K562 (cell line): ENCODE measurements around the gene DHX32. TPM values are rescaled to one million over a fixed set of nuclear protein-coding genes. Genes with fewer than 3 reads are reported as not detected.

Experiments used
- ATAC-seq: fragments of 200-7000 bp; cut with Tn5 transposase; 3 replicates; pipeline ENCODE4 v1.9.1; 2020; ENCODE audit warnings: moderate library complexity
- BruUV-seq: library from RNA; stranded (reverse); fragments of 400-500 nt; replicated peaks from 2 replicates; lab custom pipeline; 2021; lab: Mats Ljungman, UMichigan
- CTCF ChIA-PET: fragments of 300-600 bp; formaldehyde crosslinking; extraction: SDS; loops from one replicate; lab custom pipeline; 2021; ENCODE audit warnings: low intra/inter-chr PET ratio; lab: Yijun Ruan, JAX
- POLR2A ChIA-PET: fragments of 300-600, 350-650 bp; sonication (Branson Sonifier 250); formaldehyde crosslinking; extraction: SDS; loops from one replicate; lab custom pipeline; 2021; ENCODE audit warnings: antibody characterized with exemption, inconsistent platforms; lab: Yijun Ruan, JAX
- DNase-seq, 4 experiments: peaks; one replicate each; pipeline versions ENCODE4 v3.0.0 to v3.0.0-alpha.2; 2011 to 2018; ENCODE audit warnings: low spot score in 3 of 4, mixed read lengths in 3 of 4; ENCODE audit errors: extremely low read depth in 1 of 4
- FAIRE-seq: peaks from 2 replicates; lab custom pipeline; 2011; peaks lifted over from hg19 to GRCh38; lab: Jason Lieb, UNC
- H2AFZ ChIP-seq: 2 replicates; pipeline ENCODE4 v1.6.0; 2011; ENCODE audit warnings: low read depth, low read length, control low read depth, inconsistent platforms
- H3K27ac ChIP-seq: fragments of 200-600 bp; 3 replicates; pipeline ENCODE4 v1.8.0; 2011; ENCODE audit warnings: low read depth, mild to moderate bottlenecking, control low read depth, inconsistent platforms, low read length, moderate library complexity, mixed read lengths; ENCODE audit errors: extremely low read depth
- H3K27me3 ChIP-seq, 2 experiments: fragments of 300-600 bp in 1 of 2; 2 replicates in 1 of 2; 3 replicates in 1 of 2; pipeline versions ENCODE4 v1.6.0 to v1.8.0; 2011; ENCODE audit warnings: inconsistent platforms in 2 of 2, low read length in 2 of 2, mild to moderate bottlenecking in 1 of 2, mixed read lengths in 1 of 2, moderate library complexity in 1 of 2; ENCODE audit not compliant: control insufficient read depth in 2 of 2, insufficient read depth in 2 of 2
- H3K36me3 ChIP-seq: fragments of 300-600 bp; 3 replicates; pipeline ENCODE4 v1.8.0; 2011; ENCODE audit warnings: mild to moderate bottlenecking, low read length, inconsistent platforms; ENCODE audit not compliant: control insufficient read depth, insufficient read depth
- H3K4me1 ChIP-seq, 2 experiments: fragments of 200-600 bp in 1 of 2; replicated peaks in 1 of 2; 2 replicates in 1 of 2; 3 replicates in 1 of 2; pipeline versions ENCODE4 v1.5.1 to v1.8.0; 2011; ENCODE audit warnings: inconsistent platforms in 2 of 2, low read length in 2 of 2, mild to moderate bottlenecking in 1 of 2, mixed read lengths in 1 of 2, moderate library complexity in 1 of 2; ENCODE audit not compliant: control insufficient read depth in 2 of 2, insufficient read depth in 2 of 2
- H3K4me2 ChIP-seq: 2 replicates; pipeline ENCODE4 v1.6.1; 2011; ENCODE audit warnings: low read length, control low read depth, inconsistent platforms, mixed read lengths; ENCODE audit not compliant: insufficient read depth
- H3K4me3 ChIP-seq: fragments of 200-600 bp; sonication (generic), shearing (Covaris generic); 2 replicates; pipeline ENCODE4 v1.5.1; 2016; ENCODE audit warnings: control low read depth, inconsistent platforms
- H3K79me2 ChIP-seq: fragments of 200-600 bp; 3 replicates; pipeline ENCODE4 v1.8.0; 2011; ENCODE audit warnings: low read length, inconsistent platforms; ENCODE audit not compliant: control insufficient read depth, insufficient read depth
- H3K9ac ChIP-seq, 2 experiments: 2 replicates each; pipeline versions ENCODE4 v1.6.0 to v1.6.1; 2011; ENCODE audit warnings: low read depth in 2 of 2, low read length in 2 of 2, control low read depth in 1 of 2, inconsistent platforms in 1 of 2, mild to moderate bottlenecking in 1 of 2, mixed read lengths in 1 of 2; ENCODE audit not compliant: insufficient read depth in 1 of 2
- H3K9me1 ChIP-seq: one replicate; pipeline ENCODE4 v1.6.0; 2011; ENCODE audit warnings: inconsistent platforms, mild to moderate bottlenecking, low read length, moderate library complexity; ENCODE audit not compliant: control insufficient read depth, insufficient read depth
- H3K9me3 ChIP-seq: replicated peaks from 2 replicates; pipeline ENCODE4 v1.5.1; 2011; ENCODE audit warnings: low read depth, low read length, inconsistent platforms; ENCODE audit not compliant: control insufficient read depth, insufficient read depth
- H4K20me1 ChIP-seq: replicated peaks from 2 replicates; pipeline ENCODE4 v1.6.1; 2011; ENCODE audit warnings: low read length, inconsistent platforms, mixed read lengths; ENCODE audit not compliant: control insufficient read depth, insufficient read depth
- CBX1 ChIP-seq: sonication (generic); IDR thresholded peaks from 2 replicates; pipeline ENCODE4 v1.6.1; 2016; ENCODE audit warnings: antibody characterized with exemption, low read depth, mild to moderate bottlenecking
- E2F6 ChIP-seq, 2 experiments: IDR thresholded peaks; 2 replicates each; pipeline ENCODE4 v1.6.1; 2011; ENCODE audit warnings: borderline replicate concordance in 1 of 2, control low read depth in 1 of 2, low read depth in 1 of 2, low read length in 1 of 2, mild to moderate bottlenecking in 1 of 2, mixed read lengths in 1 of 2, moderate library complexity in 1 of 2; ENCODE audit not compliant: insufficient read depth in 1 of 2, insufficient read length in 1 of 2, poor library complexity in 1 of 2, severe bottlenecking in 1 of 2; ENCODE audit errors: extremely low read depth in 1 of 2
- EGR1 ChIP-seq: fragments of 450-650 bp; conservative IDR thresholded peaks from 2 replicates; pipeline ENCODE4 v1.6.1; 2017; ENCODE audit warnings: mild to moderate bottlenecking
- FOXM1 ChIP-seq, 2 experiments: fragments of 450-650 bp in 1 of 2; sonication (generic) in 1 of 2; formaldehyde crosslinking in 1 of 2; IDR thresholded peaks; 2 replicates each; pipeline versions ENCODE4 v1.6.1 to v1.9.0; 2017 to 2022; ENCODE audit warnings: low read depth in 2 of 2, mild to moderate bottlenecking in 2 of 2, missing genetic modification reagents in 1 of 2, moderate library complexity in 1 of 2
- JUNB ChIP-seq: fragments of 450-650 bp; formaldehyde crosslinking; conservative IDR thresholded peaks from 2 replicates; pipeline ENCODE4 v1.4.0; 2020; ENCODE audit warnings: mild to moderate bottlenecking
- NCOA2 ChIP-seq, 2 experiments: fragments of 450-650 bp; IDR thresholded peaks; 2 replicates each; pipeline ENCODE4 v1.6.1; 2018; ENCODE audit warnings: mild to moderate bottlenecking in 2 of 2, moderate library complexity in 1 of 2; ENCODE audit not compliant: partially characterized antibody in 2 of 2
- NFE2L1 ChIP-seq: fragments of 450-650 bp; IDR thresholded peaks from 2 replicates; pipeline ENCODE4 v1.6.1; 2016; ENCODE audit warnings: missing genetic modification characterization, low read depth, mild to moderate bottlenecking, missing compliant biosample characterization, moderate library complexity, borderline replicate concordance
- RBM39 ChIP-seq: fragments of 200-400 bp; formaldehyde crosslinking; optimal IDR thresholded peaks from 2 replicates; pipeline ENCODE3; 2018; ENCODE audit warnings: low read depth, low read length
- RHOXF2B ChIP-seq: fragments of 250-450 bp; sonication (Bioruptor Pico); conservative IDR thresholded peaks from 2 replicates; pipeline ENCODE4 v1.5.1; 2021
- ZBTB9 ChIP-seq: fragments of 450-650 bp; formaldehyde crosslinking; IDR thresholded peaks from 2 replicates; pipeline ENCODE4 v1.4.0; 2020; ENCODE audit warnings: mild to moderate bottlenecking, moderate library complexity
- ZFP36 ChIP-seq: fragments of 150-350 bp; IDR thresholded peaks from 2 replicates; pipeline ENCODE4 v1.6.1; 2018; ENCODE audit warnings: low read length, low read depth; ENCODE audit not compliant: partially characterized antibody
- ZKSCAN1 ChIP-seq: fragments of 150-350 bp; IDR thresholded peaks from 2 replicates; pipeline ENCODE4 v1.6.1; 2016; ENCODE audit warnings: low read depth, low read length
- ZKSCAN8 ChIP-seq: fragments of 200-800 bp; sonication (Bioruptor generic); IDR thresholded peaks from 2 replicates; pipeline ENCODE4 v1.6.1; 2016; ENCODE audit warnings: missing genetic modification characterization, missing compliant biosample characterization
- ZMIZ1 ChIP-seq, 2 experiments: fragments of 150-350 bp in 1 of 2; IDR thresholded peaks; 2 replicates each; pipeline ENCODE4 v1.6.1; 2012 to 2016; ENCODE audit warnings: low read depth in 2 of 2, low read length in 2 of 2, mild to moderate bottlenecking in 1 of 2, moderate library complexity in 1 of 2
- WGBS: fragments of 100-300 bp; shearing (Covaris generic); methylation state at CpG from one replicate; pipeline ENCODE4 v1.1.6; 2016; ENCODE audit warnings: low coverage, mixed read lengths; ENCODE audit not compliant: insufficient coverage; ENCODE audit errors: missing lambda C conversion rate; 5-methylcytosine and 5-hydroxymethylcytosine counted together
- in situ Hi-C: fragments of 300-500 bp; cut with MboI; formaldehyde crosslinking; loops from 4 replicates; pipeline ENCODE4 v1.15.0; 2018; ENCODE audit warnings: inconsistent platforms, mixed read lengths
- intact Hi-C: fragments of 100-400 bp; cut with micrococcal nuclease; formaldehyde crosslinking; loops from 2 replicates; pipeline ENCODE4 v1.14.2; 2022
- polyA plus RNA-seq, 8 experiments: library from polyadenylated mRNA; depleted of rRNA in 4 of 8; stranded (reverse) in 5 of 8; unstranded in 3 of 8; fragments of >200 nt; fragmentation: Nextera tagmentation in 2 of 8; fragmentation: Illumina TruSeq in 1 of 8; extraction: Ambion mirVana in 2 of 8; extraction: Trizol in 1 of 8; gene quantifications; 2 replicates each; pipeline versions ENCODE4 v1.2.1 to v1.2.3, GENCODE V29; 2011 to 2014; ENCODE audit warnings: inconsistent platforms in 1 of 8, missing spikeins in 1 of 8
- total RNA-seq, 7 experiments: library from RNA; depleted of rRNA in 6 of 7; stranded (reverse); fragments of >200 nt in 6 of 7; fragmentation: Illumina TruSeq in 2 of 7; extraction: Trizol in 2 of 7; gene quantifications; 2 replicates each; pipeline versions ENCODE4 v1.2.1 to v1.2.3, GENCODE V29; 2011 to 2021; ENCODE audit warnings: low replicate concordance in 1 of 7

Gene DHX32
- total and polyA plus RNA-seq, 9 of the 15 experiments (the other 6 are each of a cell fraction or from before 2014, with no cell fraction given): 5.8 to 23.5 (median 17.5) TPM

GRCh38 chr10:125844751-125845221, 36.3 kb downstream of the DHX32 start:
- Histone ChIP-seq H3K9ac (no peak overlapping the region), H3K79me2 (no peaks in the 10 kb centered on the region), H3K4me3 (no peak overlapping the region), H3K27me3 (no peaks in the 10 kb centered on the region), H3K36me3 (peaks cover 53% of the 10 kb centered on the region), H3K27ac (no peak overlapping the region), H4K20me1 (0 out of 2 replicates have a peak, but pooled peaks cover under 1% of the 10 kb centered on the region), H2AFZ (no peak overlapping the region), H3K4me2 (no peak overlapping the region), H3K4me1 (no peaks in the 10 kb centered on the region; a peak in 1 of 5 replicates), H3K9me3 (no peaks in the 10 kb centered on the region), H3K9me1 (no peaks in the 10 kb centered on the region)
- ATAC-seq (no peak), FAIRE-seq (no peak), DNase-seq (no peak)
- ChIA-PET CTCF (no interaction called here), POLR2A (interaction anchor here (1.2 to 3.0 kb wide), 2 partner anchors 10 to 105 kb away, joined by 3 to 10 read pairs; no protein-coding TSS in a partner anchor)
- no TSS peak for BruUV-seq
- intact Hi-C loops: no loop called here
- in situ Hi-C loops: no loop called here
- TF ChIP-seq ZMIZ1 (IDR thresholded peaks at IDR 0.05; ENCODE audit: low read depth in 2 of 2, low read length in 2 of 2) (no peak), E2F6 (IDR thresholded peaks at IDR 0.05; ENCODE audit: borderline replicate concordance in 1 of 2, extremely low read depth in 1 of 2, insufficient read depth in 1 of 2, insufficient read length in 1 of 2, low read depth in 1 of 2, low read length in 1 of 2, poor library complexity in 1 of 2, severe bottlenecking in 1 of 2) (no peak), JUNB (CRISPR knock-in tag) (no peak), NFE2L1 (tag) (no peak), ZKSCAN1 (no peak), ZFP36 (no peak), EGR1 (no peak), ZBTB9 (CRISPR knock-in tag) (no peak), CBX1 (no peak), ZKSCAN8 (CRISPR knock-in tag) (no peak), RBM39 (no peak), RHOXF2B (CRISPR knock-in tag) (no peak), FOXM1 (IDR thresholded peaks at IDR 0.05; ENCODE audit: low read depth) (no peak), FOXM1 (CRISPR knock-in tag; IDR thresholded peaks at IDR 0.05; ENCODE audit: low read depth) (no peak), NCOA2 (IDR thresholded peaks at IDR 0.05; ENCODE audit: partially characterized antibody in 2 of 2) (no peak)
- 95% methylated on average over 7 of the region's 7 CpGs for WGBS
